Esophagus (tissue), 2 donors: ENCODE measurements around the gene NRSN1. TPM values are rescaled to one million over a fixed set of nuclear protein-coding genes. Genes with fewer than 3 reads are reported as not detected.

ENCODE experiments used
- H3K27ac ChIP-seq, 2 donors: one replicate each; pipeline ENCODE4 v1.5.1; 2013; ENCODE audit warnings: low read depth in 2 of 2, mild to moderate bottlenecking in 2 of 2, inconsistent platforms in 1 of 2, low read length in 1 of 2, moderate library complexity in 1 of 2
- H3K27me3 ChIP-seq, 2 donors: one replicate each; pipeline ENCODE4 v1.6.1; 2013; ENCODE audit warnings: low read length in 2 of 2, control low read depth in 1 of 2, mild to moderate bottlenecking in 1 of 2; ENCODE audit not compliant: insufficient read depth in 2 of 2, control insufficient read depth in 1 of 2
- H3K36me3 ChIP-seq, 2 donors: one replicate each; pipeline ENCODE4 v1.6.1; 2013; ENCODE audit warnings: low read length in 1 of 2; ENCODE audit not compliant: control insufficient read depth in 2 of 2, insufficient read depth in 2 of 2
- H3K4me1 ChIP-seq, 2 donors: one replicate each; pipeline ENCODE4 v1.6.1; 2013; ENCODE audit warnings: low read length in 1 of 2; ENCODE audit not compliant: control insufficient read depth in 2 of 2, insufficient read depth in 2 of 2
- H3K4me3 ChIP-seq, 2 donors: one replicate each; pipeline ENCODE4 v1.5.1; 2013; ENCODE audit warnings: low read length in 2 of 2, mild to moderate bottlenecking in 2 of 2, low read depth in 1 of 2, moderate library complexity in 1 of 2
- H3K9me3 ChIP-seq, 2 donors: one replicate each; pipeline ENCODE4 v1.6.1; 2013; ENCODE audit warnings: mild to moderate bottlenecking in 2 of 2, low read depth in 1 of 2, low read length in 1 of 2, moderate library complexity in 1 of 2; ENCODE audit not compliant: control insufficient read depth in 2 of 2, insufficient read depth in 1 of 2
- WGBS, 2 donors: extraction: QIAGEN DNeasy Blood & Tissue Kit; methylation state at CpG; one replicate each; pipeline ENCODE4 v1.1.7; 2013; 5-methylcytosine and 5-hydroxymethylcytosine counted together
- polyA plus RNA-seq, 2 donors: library from polyadenylated mRNA; stranded (reverse); fragments of 200-250 nt; gene quantifications; one replicate each; pipeline ENCODE4 v1.2.3, GENCODE V29; 2013
- donor health status: healthy with polysubstance abuse.
- donor health status: Bipolar disorder and iron deficiency.

Gene NRSN1, protein sequence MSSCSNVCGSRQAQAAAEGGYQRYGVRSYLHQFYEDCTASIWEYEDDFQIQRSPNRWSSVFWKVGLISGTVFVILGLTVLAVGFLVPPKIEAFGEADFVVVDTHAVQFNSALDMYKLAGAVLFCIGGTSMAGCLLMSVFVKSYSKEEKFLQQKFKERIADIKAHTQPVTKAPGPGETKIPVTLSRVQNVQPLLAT
- polyA plus RNA-seq: under 1 TPM in 1 of 2 donors, not detected in 1; 0.04 TPM

- no peaks in the 10 kb centered on the region for H3K27me3 ChIP-seq
- no peaks in the 10 kb centered on the region for H3K9me3 ChIP-seq
- H3K4me1 ChIP-seq: peaks cover 5% of the 10 kb centered on the region in 2 donors
- H3K27ac ChIP-seq: no peak within 1 kb of the TSS
- WGBS, 2 donors: 7 to 8% methylated on average over 24 to 37 of the region's 37 CpGs
- H3K4me3 ChIP-seq: no peak within 1 kb of the TSS
- H3K36me3 ChIP-seq: no peaks in the 10 kb centered on the region
These were observed at the start of gene NRSN1 for GRCh38 chr6:24125980-24126379. Gene NRSN1, plus strand, starts transcription at chr6:24126215. Its CDS starts 8,113 bp downstream, at chr6:24134328.

DNA sequence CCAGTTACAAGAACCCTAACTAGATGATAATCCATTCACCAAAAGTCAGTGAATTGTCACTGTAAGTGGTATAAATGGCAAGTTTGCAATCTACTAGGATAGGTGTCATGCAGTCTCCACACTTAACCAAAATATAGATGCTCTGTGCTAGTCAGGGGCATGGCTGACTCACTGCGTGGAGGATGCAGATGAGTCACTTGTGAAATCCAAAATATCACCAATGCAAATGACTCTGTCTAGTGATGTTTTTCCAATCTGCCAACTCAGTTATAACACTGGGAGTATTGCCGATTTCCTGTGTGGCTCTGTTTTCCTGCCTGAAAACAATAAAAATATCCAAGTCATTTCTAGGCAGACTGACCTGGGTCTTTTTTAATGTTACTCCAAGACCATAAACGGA is 47.8 kb upstream of the NRSN1 start:
- H3K27ac ChIP-seq: no peak overlapping the region
- no peaks in the 10 kb centered on the region for H3K9me3 ChIP-seq
- H3K27me3 ChIP-seq: no peaks in the 10 kb centered on the region
- H3K36me3 ChIP-seq: no peaks in the 10 kb centered on the region
- H3K4me1 ChIP-seq: no peaks in the 10 kb centered on the region
- WGBS, 2 donors: 72 to 75% methylated on average over 3 of the region's 3 CpGs
- H3K4me3 ChIP-seq: no peak overlapping the region

DNA sequence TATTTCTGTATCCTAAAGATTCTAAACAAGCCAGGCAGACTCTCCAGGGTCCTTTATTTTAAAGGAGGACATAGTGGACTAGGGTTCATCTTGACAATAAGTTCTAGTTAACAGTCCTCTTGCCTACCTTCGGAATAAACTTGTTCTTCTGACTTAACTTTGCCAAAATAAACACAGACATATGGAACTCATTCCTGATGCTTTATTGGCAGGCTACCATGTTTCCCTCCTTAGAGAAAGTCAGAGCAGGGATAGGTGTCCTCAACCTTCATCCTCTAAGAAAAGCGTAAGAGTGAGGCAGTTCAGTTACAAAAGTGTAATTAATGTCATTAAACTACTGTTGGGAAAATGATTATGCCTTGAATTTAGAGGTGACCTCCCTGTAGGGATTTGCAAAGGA is 46.9 kb upstream of the NRSN1 start:
- Histone ChIP-seq H3K4me1 (no peaks in the 10 kb centered on the region), H3K4me3 (no peak overlapping the region), H3K9me3 (no peaks in the 10 kb centered on the region), H3K27ac (no peak overlapping the region), H3K36me3 (no peaks in the 10 kb centered on the region), H3K27me3 (no peaks in the 10 kb centered on the region)
- WGBS, 2 donors: 61 to 69% methylated on average over 2 of the region's 2 CpGs

GRCh38 chr6:24080711-24081110 is 45.3 kb upstream of the NRSN1 start:
- H3K36me3 ChIP-seq: no peaks in the 10 kb centered on the region
- H3K9me3 ChIP-seq: no peaks in the 10 kb centered on the region
- H3K27me3 ChIP-seq: no peaks in the 10 kb centered on the region
- WGBS, 2 donors: 41 to 47% methylated on average over 1 of the region's 1 CpG
- no peak overlapping the region for H3K27ac ChIP-seq
- H3K4me1 ChIP-seq: no peaks in the 10 kb centered on the region
- no peak overlapping the region for H3K4me3 ChIP-seq

DNA sequence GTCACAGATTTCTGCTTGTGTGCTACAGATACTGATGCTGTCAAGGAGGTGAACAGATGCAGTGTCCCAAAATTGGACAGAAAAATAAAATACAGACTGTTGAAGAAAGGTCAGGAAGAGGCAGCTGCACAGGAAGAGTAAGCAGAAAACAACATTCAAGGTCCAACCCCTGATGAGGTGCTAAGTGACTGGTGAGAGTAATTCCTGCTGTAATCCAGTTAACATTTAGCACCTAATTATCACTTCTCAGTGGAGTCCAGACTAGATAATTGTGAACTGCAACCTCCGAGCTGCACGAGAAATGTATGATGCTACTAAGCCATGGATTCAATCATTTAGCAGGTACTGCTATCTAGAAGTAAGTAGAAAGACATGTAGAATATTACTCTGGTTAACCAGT is 36.3 kb upstream of the NRSN1 start:
- WGBS, 2 donors: 34 to 37% methylated on average over 2 of the region's 2 CpGs
- H3K9me3 ChIP-seq: no peaks in the 10 kb centered on the region
- H3K4me3 ChIP-seq: no peak overlapping the region
- H3K36me3 ChIP-seq: no peaks in the 10 kb centered on the region
- H3K4me1 ChIP-seq: no peaks in the 10 kb centered on the region
- H3K27me3 ChIP-seq: no peaks in the 10 kb centered on the region
- no peak overlapping the region for H3K27ac ChIP-seq

- WGBS, 2 donors: 70 to 84% methylated on average over 3 of the region's 3 CpGs
- no peak overlapping the region for H3K27ac ChIP-seq
- H3K4me3 ChIP-seq: no peak overlapping the region
- no peaks in the 10 kb centered on the region for H3K9me3 ChIP-seq
- no peaks in the 10 kb centered on the region for H3K4me1 ChIP-seq
- no peaks in the 10 kb centered on the region for H3K27me3 ChIP-seq
- no peaks in the 10 kb centered on the region for H3K36me3 ChIP-seq
These were observed 33.6 kb upstream of the NRSN1 start for GRCh38 chr6:24092407-24092806.

DNA sequence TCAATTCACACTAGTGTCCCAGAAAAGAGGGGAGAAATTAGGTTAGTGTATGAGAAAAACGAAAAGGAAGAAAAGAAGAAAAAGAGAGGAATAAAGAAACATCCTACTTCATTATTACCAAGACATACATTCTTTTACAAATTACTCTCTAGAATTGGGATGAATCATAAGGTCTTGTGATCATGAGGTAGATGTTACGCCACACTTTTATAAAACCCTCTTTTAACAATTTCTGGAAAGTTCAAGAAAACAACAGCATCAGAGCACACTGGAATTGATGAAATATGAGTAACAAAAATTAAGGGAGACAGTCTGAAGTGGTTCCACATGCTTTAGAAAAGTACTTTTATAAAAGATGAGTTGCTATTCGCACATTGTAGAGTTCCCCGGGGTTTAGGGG is 32.6 kb upstream of the NRSN1 start:
- Histone ChIP-seq H3K36me3 (no peaks in the 10 kb centered on the region), H3K4me1 (no peaks in the 10 kb centered on the region), H3K4me3 (no peak overlapping the region), H3K9me3 (no peaks in the 10 kb centered on the region), H3K27ac (no peak overlapping the region), H3K27me3 (no peaks in the 10 kb centered on the region)
- 81 to 84% methylated on average over 4 of the region's 4 CpGs for WGBS, 2 donors

DNA sequence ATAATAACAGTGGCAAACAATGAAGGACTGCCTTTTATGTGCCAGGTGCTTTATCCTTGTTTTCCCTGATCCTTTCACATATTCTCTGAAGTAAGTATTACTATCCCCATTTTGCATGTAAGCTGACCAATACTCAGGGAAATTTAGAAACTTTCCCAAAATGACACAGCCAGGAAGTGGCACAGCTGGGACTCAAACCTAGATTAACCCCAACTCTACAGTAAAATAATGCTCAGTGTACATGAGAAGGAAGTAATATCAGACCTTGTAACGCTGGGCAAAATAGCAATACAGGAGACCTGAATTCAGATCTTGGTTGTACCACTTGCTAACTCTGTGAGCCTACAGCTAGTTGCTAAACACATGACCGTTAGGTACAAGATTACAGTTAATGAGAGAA is 26.8 kb upstream of the NRSN1 start:
- Histone ChIP-seq H3K27me3 (no peaks in the 10 kb centered on the region), H3K4me1 (no peaks in the 10 kb centered on the region), H3K36me3 (no peaks in the 10 kb centered on the region), H3K9me3 (no peaks in the 10 kb centered on the region), H3K27ac (no peak overlapping the region), H3K4me3 (no peak overlapping the region)
- WGBS, 2 donors: 69 to 76% methylated on average over 2 of the region's 2 CpGs

GRCh38 chr6:24100024-24100769 is 25.8 kb upstream of the NRSN1 start:
- Histone ChIP-seq H3K27me3 (no peaks in the 10 kb centered on the region), H3K4me3 (no peak overlapping the region), H3K36me3 (no peaks in the 10 kb centered on the region), H3K9me3 (no peaks in the 10 kb centered on the region), H3K27ac (no peak overlapping the region), H3K4me1 (no peaks in the 10 kb centered on the region)
- 61 to 63% methylated on average over 1 of the region's 1 CpG for WGBS, 2 donors

GRCh38 chr6:24100770-24101155 is 25.3 kb upstream of the NRSN1 start:
- Histone ChIP-seq H3K4me3 (no peak overlapping the region), H3K9me3 (no peaks in the 10 kb centered on the region)
- WGBS, 2 donors: 23 to 26% methylated on average over 2 of the region's 2 CpGs

More at GRCh38 chr6:24100770-24101155, 25.3 kb upstream of the NRSN1 start:
- H3K4me1 ChIP-seq: no peaks in the 10 kb centered on the region
- H3K27me3 ChIP-seq: no peaks in the 10 kb centered on the region
- no peak overlapping the region for H3K27ac ChIP-seq
- H3K36me3 ChIP-seq: no peaks in the 10 kb centered on the region
